BLaER1 treated with 17β-estradiol and CSF1 and Interleukin-3, amounts not matched to agents 10 nM and 100 nM (cell line): ENCODE data around the gene FCAMR.

Experiments used
- H3K27ac ChIP-seq, 11 experiments: shearing (Covaris generic); formaldehyde crosslinking; 2 replicates each; pipeline ENCODE4 v1.8.1; 2022
- H3K27me3 ChIP-seq, 11 experiments: shearing (Covaris generic); formaldehyde crosslinking; 2 replicates each; pipeline ENCODE4 v1.8.1; 2022
- H3K36me3 ChIP-seq, 11 experiments: shearing (Covaris generic); formaldehyde crosslinking; 2 replicates each; pipeline ENCODE4 v1.8.1; 2022
- H3K4me1 ChIP-seq, 10 experiments: shearing (Covaris generic); formaldehyde crosslinking; 2 replicates each; pipeline ENCODE4 v1.8.1; 2022
- H3K4me2 ChIP-seq, 11 experiments: shearing (Covaris generic); formaldehyde crosslinking; 2 replicates each; pipeline ENCODE4 v1.8.1; 2022
- H3K4me3 ChIP-seq, 10 experiments: shearing (Covaris generic); formaldehyde crosslinking; 2 replicates each; pipeline ENCODE4 v1.8.1; 2022
- H3K9ac ChIP-seq, 11 experiments: shearing (Covaris generic); formaldehyde crosslinking; 2 replicates each; pipeline ENCODE4 v1.8.1; 2022
- H3K9me3 ChIP-seq, 11 experiments: shearing (Covaris generic); formaldehyde crosslinking; replicated peaks in 1 of 11; 2 replicates each; pipeline ENCODE4 v1.8.1; 2022
- H4K20me1 ChIP-seq, 11 experiments: shearing (Covaris generic); formaldehyde crosslinking; 2 replicates each; pipeline ENCODE4 v1.8.1; 2022
- Cebpa-rat ChIP-seq, 11 experiments: shearing (Covaris generic); IDR thresholded peaks; 2 replicates each; pipeline ENCODE4 v1.8.1; 2022

FCAMR gene

GRCh38 chr1:206916000-206916709, 54.1 kb downstream of the FCAMR start:
- peaks cover 4 to 70% (median 17%) of the 10 kb centered on the region in 11 experiments; a peak in 15 of 22 replicates for H3K36me3 ChIP-seq
- peaks cover 90 to 98% (median 96%) of the 10 kb centered on the region in 10 experiments for H3K4me1 ChIP-seq
- no peak for TF ChIP-seq Cebpa-rat (IDR thresholded peaks at IDR 0.05)
- no peaks in the 10 kb centered on the region; a peak in 2 of 22 replicates for H3K9me3 ChIP-seq
- no peak overlapping the region for H3K9ac ChIP-seq
- peak overlapping the region in 3 of 11 experiments; percentile 8 to 28 (median 9); a peak in 2 of 22 replicates for H3K27ac ChIP-seq
- peak overlapping the region; percentile 46 to 97 (median 83) for H3K4me2 ChIP-seq
- H4K20me1 ChIP-seq, result peaks cover 0 to 27% (median 3%) of the 10 kb centered on the region in 11 experiments; a peak in 6 of 22 replicates
- H3K4me3 ChIP-seq, result no peak overlapping the region; a peak in 1 of 20 replicates
- no peaks in the 10 kb centered on the region for H3K27me3 ChIP-seq

DNA sequence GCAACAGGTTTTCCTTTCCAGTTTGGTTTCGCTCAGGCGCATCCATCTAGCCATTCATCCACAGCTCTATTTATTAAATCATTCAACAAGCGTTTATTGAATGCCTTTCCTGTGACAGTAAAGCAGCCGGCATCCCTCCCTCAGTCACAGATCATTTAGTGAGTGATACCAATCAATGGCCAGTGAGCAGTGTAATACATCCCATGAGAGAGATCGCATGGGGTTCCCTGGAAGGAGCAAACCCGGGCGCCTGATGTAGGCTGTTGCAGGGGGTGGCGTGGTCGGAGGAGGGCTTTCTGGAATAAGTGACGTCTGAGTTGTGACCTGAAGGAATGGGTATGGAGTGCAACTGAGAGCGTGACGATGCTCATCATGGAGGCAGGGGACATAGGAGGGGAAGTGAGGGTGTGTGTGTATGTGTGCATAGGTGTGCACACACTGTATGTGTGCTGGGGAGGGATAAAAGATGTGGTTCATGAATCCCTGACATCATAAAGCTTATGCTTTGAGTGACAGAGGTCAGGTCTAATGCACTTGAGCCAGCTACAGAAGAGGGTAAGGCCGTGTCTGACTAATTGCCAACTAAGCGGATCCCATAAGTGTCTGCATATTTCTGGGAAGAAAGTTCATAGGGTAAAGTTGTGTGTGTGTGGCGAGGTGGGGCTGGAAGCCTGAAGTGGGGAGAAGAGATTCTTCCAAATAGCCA, 55.1 kb downstream of the FCAMR start:
- Histone ChIP-seq H3K27ac (peak overlapping the region in 7 of 11 experiments; percentile 22 to 49 (median 39); a peak in 9 of 22 replicates), H3K9ac (peak overlapping the region in 2 of 11 experiments; percentile 6 to 44; a peak in 2 of 22 replicates), H3K36me3 (peaks cover 5 to 77% (median 21%) of the 10 kb centered on the region in 11 experiments; a peak in 16 of 22 replicates), H3K4me3 (no peak overlapping the region), H3K4me1 (peaks cover 80 to 90% (median 86%) of the 10 kb centered on the region in 10 experiments), H3K27me3 (peaks cover 7 to 9% (median 8%) of the 10 kb centered on the region in 11 experiments), H3K4me2 (peak overlapping the region; percentile 43 to 97 (median 76)), H4K20me1 (peaks cover 0 to 36% (median 9%) of the 10 kb centered on the region in 11 experiments; a peak in 15 of 22 replicates), H3K9me3 (no peaks in the 10 kb centered on the region; a peak in 2 of 22 replicates)
- TF ChIP-seq Cebpa-rat (IDR thresholded peaks at IDR 0.05), result no peak; a peak in 1 of 22 replicates

DNA sequence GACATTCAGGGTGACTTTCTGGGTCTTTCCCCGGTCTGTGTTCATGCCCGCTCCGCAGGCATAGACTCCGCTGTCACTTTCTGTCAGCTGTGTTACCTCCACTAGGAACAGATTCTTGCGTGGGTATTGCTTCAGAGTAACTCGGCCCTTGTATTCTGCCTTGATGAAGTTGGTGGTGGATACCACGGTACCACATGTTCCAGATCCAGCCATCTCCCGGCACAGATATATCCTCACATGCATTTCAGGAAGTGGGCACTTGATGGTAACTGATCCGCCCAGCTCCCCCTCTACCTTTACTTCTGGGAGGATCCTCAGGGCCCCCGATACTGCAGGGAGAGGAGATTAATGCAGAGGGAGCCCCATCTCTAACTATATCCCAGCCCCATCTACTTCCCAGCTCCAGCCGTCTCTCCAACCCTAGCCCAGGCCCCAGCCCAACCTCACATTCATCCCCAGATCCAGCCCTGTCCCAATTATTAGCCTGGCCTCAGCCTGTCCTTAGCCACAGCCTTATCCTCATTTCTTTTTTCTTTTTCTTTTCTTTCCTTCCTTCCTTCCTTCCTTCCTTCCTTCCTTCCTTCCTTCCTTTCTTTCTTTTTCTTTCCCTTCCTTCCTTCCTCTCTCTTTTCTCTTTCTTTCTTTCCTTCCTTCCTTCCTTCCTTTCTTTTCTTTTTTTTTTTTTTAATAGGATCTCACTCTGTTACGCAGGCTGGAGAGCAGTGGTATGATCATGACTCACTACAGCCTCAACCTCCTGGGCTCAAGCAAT, 56.3 kb downstream of the FCAMR start:
- Histone ChIP-seq H3K36me3 (peaks cover 5 to 84% (median 31%) of the 10 kb centered on the region in 11 experiments; a peak in 17 of 22 replicates), H3K9ac (0 out of 22 replicates have a peak overlapping the region, but pooled peaks of 3 of the 11 experiments have one; percentile 4 to 28 (median 20)), H4K20me1 (peaks cover 0 to 46% (median 22%) of the 10 kb centered on the region in 11 experiments; a peak in 18 of 22 replicates), H3K4me1 (peaks cover 79 to 89% (median 86%) of the 10 kb centered on the region in 10 experiments), H3K27ac (peak overlapping the region in 8 of 11 experiments; percentile 19 to 50 (median 40); a peak in 13 of 22 replicates), H3K4me3 (no peak overlapping the region), H3K4me2 (peak overlapping the region; percentile 23 to 97 (median 76); a peak in 21 of 22 replicates), H3K27me3 (peaks cover 19 to 21% (median 21%) of the 10 kb centered on the region in 11 experiments), H3K9me3 (no peaks in the 10 kb centered on the region)
- no peak for TF ChIP-seq Cebpa-rat (IDR thresholded peaks at IDR 0.05)

GRCh38 chr1:206912445-206913095, 57.7 kb downstream of the FCAMR start:
- H3K27me3 ChIP-seq, result peaks cover 28 to 35% (median 34%) of the 10 kb centered on the region in 11 experiments
- H3K4me1 ChIP-seq, result peaks cover 67 to 80% (median 72%) of the 10 kb centered on the region in 10 experiments
- H3K27ac ChIP-seq, result peak overlapping the region in 4 of 11 experiments; percentile 5 to 50 (median 38); a peak in 5 of 22 replicates
- H3K36me3 ChIP-seq, result peaks cover 5 to 85% (median 42%) of the 10 kb centered on the region in 11 experiments; a peak in 17 of 22 replicates
- H3K9ac ChIP-seq, result no peak overlapping the region
- H3K4me2 ChIP-seq, result peak overlapping the region; percentile 1 to 97 (median 39); a peak in 14 of 22 replicates
- no peaks in the 10 kb centered on the region for H3K9me3 ChIP-seq
- no peak overlapping the region for H3K4me3 ChIP-seq
- peaks cover 0 to 46% (median 27%) of the 10 kb centered on the region in 11 experiments; a peak in 18 of 22 replicates for H4K20me1 ChIP-seq
- no peak for TF ChIP-seq Cebpa-rat (IDR thresholded peaks at IDR 0.05)

DNA sequence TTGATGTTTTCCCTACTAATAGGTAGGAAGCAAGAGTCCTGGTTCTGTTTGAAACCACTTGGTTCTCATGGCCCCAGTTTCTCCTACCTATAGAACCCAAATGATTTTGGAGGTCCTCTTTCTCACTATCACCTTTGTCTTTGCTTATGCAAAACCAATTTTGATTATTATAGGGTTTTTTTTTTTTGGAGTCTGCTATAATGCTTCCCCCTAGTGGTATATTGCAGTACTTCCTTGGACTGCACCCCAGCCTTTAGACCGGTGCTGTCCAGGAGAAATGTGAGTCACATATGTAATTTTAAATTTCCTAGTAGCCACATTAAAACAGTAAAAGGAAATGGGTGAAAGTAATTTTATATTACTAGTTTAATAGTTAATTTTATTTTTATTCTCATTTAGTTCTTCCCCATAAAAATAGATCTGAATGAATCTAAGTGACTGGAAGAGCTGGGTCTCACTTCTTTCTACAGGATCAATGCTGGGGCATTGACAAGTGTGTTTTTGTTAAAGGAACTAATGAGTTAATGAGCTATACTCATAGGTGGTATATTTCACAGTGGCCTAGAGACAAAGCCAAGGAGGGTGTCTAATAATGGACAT, 59.1 kb downstream of the FCAMR start:
- no peaks in the 10 kb centered on the region for H3K9me3 ChIP-seq
- peaks cover 0 to 46% (median 28%) of the 10 kb centered on the region in 11 experiments; a peak in 18 of 22 replicates for H4K20me1 ChIP-seq
- peak overlapping the region in 2 of 11 experiments; percentile 10 to 37; a peak in 2 of 22 replicates for H3K4me2 ChIP-seq
- peaks cover 5 to 80% (median 42%) of the 10 kb centered on the region in 11 experiments; a peak in 17 of 22 replicates for H3K36me3 ChIP-seq
- peaks cover 28 to 39% (median 35%) of the 10 kb centered on the region in 11 experiments for H3K27me3 ChIP-seq
- H3K27ac ChIP-seq, result no peak overlapping the region
- no peak overlapping the region for H3K4me3 ChIP-seq
- H3K9ac ChIP-seq, result no peak overlapping the region
- H3K4me1 ChIP-seq, result peaks cover 59 to 77% (median 65%) of the 10 kb centered on the region in 10 experiments
- no peak for TF ChIP-seq Cebpa-rat (IDR thresholded peaks at IDR 0.05)

GRCh38 chr1:206909883-206910318, 60.4 kb downstream of the FCAMR start:
- Histone ChIP-seq H3K9ac (peak overlapping the region in 9 of 11 experiments; percentile 7 to 71 (median 44); a peak in 10 of 22 replicates), H3K4me1 (peaks cover 57 to 77% (median 64%) of the 10 kb centered on the region in 10 experiments), H3K9me3 (no peaks in the 10 kb centered on the region), H3K27ac (peak overlapping the region in 1 of 11 experiments; percentile 15; a peak in 1 of 22 replicates), H3K4me2 (peak overlapping the region; percentile 69 to 95 (median 83)), H3K4me3 (peak overlapping the region; percentile 44 to 66 (median 50)), H3K36me3 (peaks cover 6 to 78% (median 45%) of the 10 kb centered on the region in 11 experiments; a peak in 20 of 22 replicates), H4K20me1 (peaks cover 0 to 46% (median 28%) of the 10 kb centered on the region in 11 experiments; a peak in 18 of 22 replicates), H3K27me3 (peaks cover 28 to 39% (median 35%) of the 10 kb centered on the region in 11 experiments)
- no peak for TF ChIP-seq Cebpa-rat (IDR thresholded peaks at IDR 0.05)
